Activated CD8-positive, alpha-beta T cell treated with anti-CD3 and anti-CD28 coated beads, Interleukin-2, amount 10 ng/mL, durations not matched to agents 7 days and 5 days (primary cell): ENCODE data around the gene SMDT1. TPM values are rescaled to one million over a fixed set of nuclear protein-coding genes. Genes with fewer than 3 reads are reported as not detected.
"Not testable (repeated sequence)": the region's sequence is repeated elsewhere in the genome, so short reads cannot be mapped to it uniquely, and the experiment has no call there.

ENCODE experiments used
- ATAC-seq: fragments of 150-1000 bp; cut with Tn5 transposase; one replicate; pipeline ENCODE4 v1.10.0; 2021; ENCODE audit warnings: moderate library complexity
- CTCF ChIA-PET: fragments of 350-600 bp; sonication (Branson Sonifier 250); formaldehyde crosslinking; loops from one replicate; lab custom pipeline; 2021; ENCODE audit warnings: antibody characterized with exemption; lab: Charles Lee
- POLR2A ChIA-PET: fragments of 350-600 bp; sonication (Branson Sonifier 250); formaldehyde crosslinking; loops from one replicate; lab custom pipeline; 2021; ENCODE audit warnings: antibody characterized with exemption; lab: Charles Lee
- DNase-seq: peaks from one replicate; pipeline ENCODE4 v3.0.0-alpha.2; 2020
- H3K27ac Mint-ChIP-seq: one replicate; pipeline ENCODE4 v1.8.0; 2021; ENCODE audit warnings: mild to moderate bottlenecking, mixed read lengths
- H3K27me3 Mint-ChIP-seq: one replicate; pipeline ENCODE4 v1.8.0; 2021; ENCODE audit warnings: low read depth, mixed read lengths
- H3K36me3 Mint-ChIP-seq: one replicate; pipeline ENCODE4 v1.8.0; 2021; ENCODE audit warnings: low read depth, mixed read lengths
- H3K4me1 Mint-ChIP-seq: one replicate; pipeline ENCODE4 v1.8.0; 2021; ENCODE audit warnings: low read depth, mixed read lengths
- H3K4me3 Mint-ChIP-seq: one replicate; pipeline ENCODE4 v1.8.0; 2021; ENCODE audit warnings: mild to moderate bottlenecking, mixed read lengths
- H3K9me3 Mint-ChIP-seq: one replicate; pipeline ENCODE4 v1.8.0; 2022; ENCODE audit warnings: mixed read lengths; ENCODE audit not compliant: insufficient read depth
- total RNA-seq, 2 experiments: library from RNA; stranded (reverse); gene quantifications; one replicate each; pipeline ENCODE4 v1.2.3, GENCODE V29; 2021

The SMDT1 gene
- total RNA-seq, 2 experiments from 2014 or later, result 77.2 to 78.2 TPM

DNA sequence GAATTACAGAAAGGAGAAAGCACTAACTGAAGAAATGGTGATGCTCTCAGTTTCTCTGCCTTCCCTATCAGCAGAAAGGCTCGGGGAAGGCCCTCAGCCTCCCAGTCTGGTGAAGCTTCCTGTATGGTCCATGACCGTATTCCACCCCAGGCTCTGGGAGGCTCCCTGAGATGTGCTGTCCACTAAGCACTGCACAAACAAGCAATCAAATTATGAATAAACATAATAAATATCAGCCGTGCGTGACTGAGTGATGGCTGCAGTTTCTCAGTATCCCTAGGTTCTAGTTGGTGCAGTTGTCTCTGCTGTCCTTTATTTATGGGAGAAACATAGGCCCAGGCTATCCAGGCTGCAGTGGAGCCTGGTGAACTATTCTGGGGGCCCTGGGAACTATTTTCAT, 3.6 kb downstream of the SMDT1 start:
- DNase-seq (no peak), ATAC-seq (no peak)
- Mint-ChIP-seq H3K27ac (no peak overlapping the region), H3K4me3 (no peak overlapping the region), H3K36me3 (peaks cover 52% of the 10 kb centered on the region), H3K9me3 (no peaks in the 10 kb centered on the region), H3K4me1 (peaks cover 35% of the 10 kb centered on the region), H3K27me3 (no peaks in the 10 kb centered on the region)
- POLR2A ChIA-PET, result no interaction called here
- CTCF ChIA-PET, result no interaction called here

DNA sequence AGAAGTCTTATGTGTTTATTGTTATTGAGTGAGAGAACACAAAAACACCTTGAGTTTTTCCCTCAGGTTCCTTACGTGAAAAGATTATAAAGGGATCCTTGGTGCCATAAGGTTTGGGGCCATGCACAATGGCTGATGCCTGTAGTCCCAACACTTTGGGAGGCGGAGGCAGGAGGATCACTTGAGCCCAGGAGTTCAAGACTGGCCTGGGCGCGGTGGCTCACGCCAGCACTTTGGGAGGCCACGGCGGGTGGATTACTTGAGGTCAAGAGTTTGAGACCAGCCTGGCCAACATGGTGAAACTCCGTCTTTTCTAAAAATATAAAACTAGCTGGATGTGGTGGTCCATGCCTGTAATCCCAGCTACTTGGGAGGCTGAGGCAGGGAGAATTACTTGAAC, 5.4 kb downstream of the SMDT1 start:
- ChIA-PET POLR2A (no interaction called here), CTCF (no interaction called here)
- Mint-ChIP-seq H3K9me3 (peaks cover 4% of the 10 kb centered on the region), H3K4me3 (no peak overlapping the region), H3K4me1 (peaks cover 36% of the 10 kb centered on the region), H3K27ac (no peak overlapping the region), H3K36me3 (peaks cover 65% of the 10 kb centered on the region), H3K27me3 (no peaks in the 10 kb centered on the region)
- DNase-seq (no peak), ATAC-seq (no peak)

DNA sequence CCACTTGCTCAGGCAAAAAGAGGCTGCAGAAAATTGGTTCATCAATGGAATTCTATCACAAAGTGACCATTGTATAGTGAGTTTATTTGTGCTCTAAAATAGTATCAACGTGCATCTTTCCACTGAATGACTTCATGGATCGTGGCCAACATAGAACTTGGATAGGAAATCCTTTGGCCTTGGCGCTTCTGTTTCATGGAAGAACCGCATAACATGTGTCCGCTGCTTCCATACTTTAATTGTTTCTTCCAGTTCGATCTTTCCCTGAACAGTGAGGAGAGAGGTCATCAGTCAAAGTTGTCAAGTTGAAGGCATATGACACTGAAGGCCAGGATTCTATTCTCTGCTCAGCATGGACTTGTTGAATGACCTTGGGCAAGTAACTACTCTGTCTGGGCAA, 6.6 kb downstream of the SMDT1 start:
- POLR2A ChIA-PET, result no interaction called here
- DNase-seq (no peak), ATAC-seq (no peak)
- CTCF ChIA-PET, result no interaction called here
- H3K9me3 Mint-ChIP-seq, result peaks cover 4% of the 10 kb centered on the region
- peaks cover 29% of the 10 kb centered on the region for H3K4me1 Mint-ChIP-seq
- H3K4me3 Mint-ChIP-seq, result no peak overlapping the region
- no peak overlapping the region for H3K27ac Mint-ChIP-seq
- H3K27me3 Mint-ChIP-seq, result no peaks in the 10 kb centered on the region
- peaks cover 62% of the 10 kb centered on the region for H3K36me3 Mint-ChIP-seq

DNA sequence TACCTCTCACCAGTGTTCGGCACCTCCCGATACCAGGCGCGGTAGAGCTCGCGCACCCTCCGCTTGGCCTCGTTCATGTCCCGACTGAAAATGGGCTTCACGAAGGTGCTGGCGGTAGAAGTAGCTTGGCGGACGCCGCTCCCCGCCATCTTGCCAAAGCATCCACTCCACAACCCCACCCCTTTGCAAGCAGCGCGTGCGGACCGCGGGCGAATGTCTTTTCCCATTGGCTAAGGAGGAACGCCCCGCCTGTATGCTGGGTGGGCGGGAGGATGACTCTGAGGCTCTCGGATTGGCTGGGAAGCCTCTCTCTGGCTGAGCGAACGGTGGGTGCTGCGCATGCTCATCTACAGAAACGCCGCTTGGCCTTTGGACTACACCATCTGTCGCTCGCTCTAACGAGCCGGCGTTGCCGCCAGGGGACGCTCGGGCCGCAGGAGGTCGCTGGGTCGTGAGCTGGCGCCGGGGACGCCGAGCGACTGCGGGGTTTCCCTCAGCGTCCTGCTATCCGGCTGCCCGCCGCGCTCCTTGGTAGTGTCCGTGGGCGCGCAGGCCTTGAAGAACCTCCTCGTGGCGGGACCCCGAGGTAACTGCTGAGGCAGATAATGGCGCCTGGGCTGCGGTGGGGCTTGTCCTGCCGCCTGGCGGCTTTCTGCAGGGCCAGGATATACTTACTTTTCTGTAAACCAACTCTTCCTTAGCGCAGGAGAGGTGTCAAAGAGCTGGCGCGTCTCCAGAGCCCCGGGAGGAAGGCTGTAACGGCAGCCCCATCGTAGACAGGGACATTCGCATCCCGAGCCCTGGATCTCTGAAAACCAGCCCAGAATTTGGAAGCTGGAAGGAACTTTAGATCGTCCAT, 11.3 kb downstream of the SMDT1 start, which contains the start of gene NDUFA6:
Gene NDUFA6, minus strand, starts transcription at position 177 of the 859 bp plus-strand sequence. Its CDS starts 28 bp downstream, at position 149.
- H3K36me3 Mint-ChIP-seq, result peaks cover 30% of the 10 kb centered on the region
- H3K9me3 Mint-ChIP-seq, result peaks cover 4% of the 10 kb centered on the region
- H3K27ac Mint-ChIP-seq, result peak within 1 kb of the TSS; percentile 100
- H3K4me1 Mint-ChIP-seq, result peaks cover 23% of the 10 kb centered on the region
- H3K27me3 Mint-ChIP-seq, result no peaks in the 10 kb centered on the region
- peak within 1 kb of the TSS; percentile 98 for H3K4me3 Mint-ChIP-seq
- CTCF ChIA-PET, result interaction anchor here (0.6 to 4.6 kb wide), 38 partner anchors 9 to 424 kb away, joined by 3 to 40 read pairs (median 5); partner anchors contain the start of genes NAGA, SMDT1 and WBP2NL
- POLR2A ChIA-PET, result interaction anchor here (0.5 to 4.8 kb wide), 24 partner anchors 9 to 524 kb away, joined by 3 to 95 read pairs (median 4); partner anchors contain the start of genes CENPM, NAGA, PHETA2 and POLDIP3
- ATAC-seq (peak; percentile 98), DNase-seq (peak; percentile 99)

DNA sequence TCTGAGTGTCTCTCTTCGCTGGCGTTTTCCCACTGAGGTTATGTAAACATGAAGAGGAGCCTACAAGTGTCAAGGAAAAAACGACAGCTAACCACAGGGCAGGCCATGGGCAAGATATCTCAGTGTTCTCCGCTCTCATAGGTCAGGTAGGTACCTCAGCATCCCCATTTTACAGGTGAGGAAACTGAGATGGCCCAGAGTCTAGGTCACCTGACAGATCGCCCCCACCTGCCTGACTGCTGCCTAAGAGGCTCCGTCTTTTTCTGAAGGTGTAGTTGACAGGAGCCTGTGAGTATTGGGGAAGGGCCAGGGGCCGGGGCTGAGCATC, 11.9 kb downstream of the SMDT1 start:
- Mint-ChIP-seq H3K27ac (peak overlapping the region; percentile 100), H3K36me3 (peaks cover 24% of the 10 kb centered on the region), H3K4me3 (peak overlapping the region; percentile 98), H3K4me1 (peaks cover 23% of the 10 kb centered on the region), H3K9me3 (peaks cover 4% of the 10 kb centered on the region), H3K27me3 (no peaks in the 10 kb centered on the region)
- DNase-seq, result no peak
- ATAC-seq, result no peak
- ChIA-PET POLR2A (interaction anchor here (0.5 to 4.8 kb wide), 15 partner anchors 9 to 523 kb away, joined by 3 to 95 read pairs (median 4); partner anchors contain the start of genes PHETA2, POLDIP3 and SMDT1), CTCF (interaction anchor here (0.6 to 4.6 kb wide), 37 partner anchors 8 to 424 kb away, joined by 3 to 40 read pairs (median 5); partner anchors contain the start of genes NAGA, SMDT1 and WBP2NL)

DNA sequence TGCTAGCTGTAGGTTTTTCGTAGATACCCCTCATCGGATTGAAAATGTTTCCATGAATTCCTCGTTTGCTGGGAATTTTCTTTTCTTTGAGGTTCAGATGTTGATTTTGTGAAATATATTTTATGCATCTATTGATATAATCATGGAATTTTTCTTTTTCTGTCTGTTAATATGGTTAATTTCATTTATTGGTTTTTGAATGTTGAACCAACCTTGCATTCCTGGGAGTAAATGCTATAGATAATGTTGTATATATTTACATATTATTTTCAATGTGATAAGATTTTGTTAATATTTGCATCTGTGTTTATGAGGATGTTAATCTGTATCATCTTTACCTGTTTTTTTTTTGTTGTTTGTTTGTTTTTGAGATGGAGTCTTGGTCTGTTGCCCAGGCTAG, 21.7 kb downstream of the SMDT1 start:
- Mint-ChIP-seq H3K27ac (no peak overlapping the region), H3K4me1 (no peaks in the 10 kb centered on the region), H3K27me3 (no peaks in the 10 kb centered on the region), H3K4me3 (no peak overlapping the region), H3K36me3 (peaks cover 27% of the 10 kb centered on the region), H3K9me3 (peaks cover 35% of the 10 kb centered on the region)
- POLR2A ChIA-PET, result interaction anchor here (1.6 kb wide), 1 partner anchor 10 kb away, joined by 6 read pairs; the partner anchor contains the start of gene NDUFA6
- DNase-seq (no peak), ATAC-seq (no peak)
- CTCF ChIA-PET, result interaction anchor here (2.0 kb wide), 1 partner anchor 10 kb away, joined by 9 read pairs; the partner anchor contains the start of gene NDUFA6

DNA sequence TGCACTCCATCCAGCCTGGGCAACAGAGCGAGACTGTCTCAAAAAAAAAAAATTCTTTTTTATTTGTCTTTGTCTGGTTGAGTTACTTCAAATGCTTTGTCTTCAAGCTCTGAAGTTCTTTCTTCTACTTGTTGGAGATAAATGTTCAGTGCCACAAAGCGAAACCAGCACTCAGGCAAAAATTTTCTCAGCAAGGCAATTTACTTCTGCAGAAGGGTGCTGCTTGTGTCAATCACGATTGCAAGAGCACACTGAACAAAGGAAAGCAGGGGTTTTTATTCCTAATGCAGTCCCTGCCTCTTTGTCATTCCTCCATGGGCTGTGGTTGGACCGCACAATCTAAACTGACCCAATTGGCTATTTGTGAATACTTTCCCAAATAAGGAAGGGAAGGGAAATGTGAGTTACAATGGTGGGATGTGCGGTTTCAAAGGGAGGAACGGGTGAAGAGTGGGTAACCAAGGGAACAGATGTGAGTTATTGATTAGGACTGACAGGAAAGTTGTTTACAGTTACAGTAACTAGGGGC, 24.9 kb downstream of the SMDT1 start:
- H3K27ac Mint-ChIP-seq, POLR2A ChIA-PET, ATAC-seq, H3K4me3 Mint-ChIP-seq, DNase-seq, H3K4me1 Mint-ChIP-seq, H3K27me3 Mint-ChIP-seq: not testable (repeated sequence)
- CTCF ChIA-PET, result interaction anchor here (0.6 kb wide), 1 partner anchor 9 kb away, joined by 3 read pairs; no protein-coding TSS in a partner anchor
- peaks cover 25% of the 10 kb centered on the region for H3K36me3 Mint-ChIP-seq
- peaks cover 32% of the 10 kb centered on the region for H3K9me3 Mint-ChIP-seq

DNA sequence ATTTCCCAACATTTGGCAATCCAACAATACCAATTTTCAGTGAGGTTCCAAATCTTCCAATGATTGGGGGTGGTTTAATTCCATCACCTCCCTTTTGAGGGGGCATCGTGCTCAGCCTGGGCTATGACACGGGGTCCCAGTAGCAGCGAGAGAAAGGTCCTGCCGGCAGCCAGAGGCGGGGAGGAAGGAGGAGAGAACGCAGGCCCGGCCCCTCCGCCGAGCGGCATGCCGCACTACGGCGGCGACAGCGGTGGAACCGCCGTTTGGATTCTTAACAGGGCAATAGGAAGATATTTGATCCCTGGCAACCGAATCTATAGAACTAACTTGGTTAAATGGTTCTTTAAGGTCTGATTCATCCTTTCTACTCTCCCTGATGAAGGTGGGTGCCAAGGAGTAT, 29.3 kb downstream of the SMDT1 start:
- Mint-ChIP-seq H3K27me3 (no peaks in the 10 kb centered on the region), H3K27ac (no peak overlapping the region), H3K9me3 (peaks cover 15% of the 10 kb centered on the region), H3K36me3 (peaks cover 10% of the 10 kb centered on the region), H3K4me3 (no peak overlapping the region), H3K4me1 (no peaks in the 10 kb centered on the region)
- CTCF ChIA-PET, result no interaction called here
- ATAC-seq (no peak), DNase-seq (no peak)
- POLR2A ChIA-PET, result no interaction called here

DNA sequence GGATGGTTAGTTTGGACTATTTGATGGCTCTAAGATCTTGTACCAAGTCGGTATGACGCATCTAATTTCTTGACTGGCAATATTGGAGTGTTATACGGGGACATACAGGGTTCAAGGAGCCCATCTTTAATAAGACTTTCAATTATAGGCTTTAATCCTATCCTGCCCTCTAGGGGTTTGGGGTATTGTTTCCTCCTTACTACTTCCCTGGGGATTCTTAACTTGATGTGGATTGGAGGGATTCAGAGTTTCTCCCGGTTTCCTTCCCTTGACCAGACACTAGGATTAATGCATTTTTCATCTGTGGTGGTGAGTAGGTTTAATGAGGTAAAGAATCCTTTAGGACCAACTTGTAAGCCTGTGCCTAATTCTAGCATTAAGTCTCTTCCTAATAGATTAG, 32.3 kb downstream of the SMDT1 start:
- H3K4me3 Mint-ChIP-seq, result no peak overlapping the region
- ChIA-PET POLR2A (interaction anchor here (2.7 kb wide), 1 partner anchor 21 kb away, joined by 9 read pairs; the partner anchor contains the start of gene NDUFA6), CTCF (interaction anchor here (1.4 to 2.4 kb wide), 4 partner anchors 20 to 146 kb away, joined by 6 to 21 read pairs (median 14); partner anchors contain the start of genes NDUFA6 and SEPTIN3)
- H3K27ac Mint-ChIP-seq, result no peak overlapping the region
- peaks cover 11% of the 10 kb centered on the region for H3K9me3 Mint-ChIP-seq
- H3K4me1 Mint-ChIP-seq, result peaks cover 2% of the 10 kb centered on the region
- DNase-seq (no peak), ATAC-seq (no peak)
- H3K36me3 Mint-ChIP-seq, result peaks cover 21% of the 10 kb centered on the region
- H3K27me3 Mint-ChIP-seq, result no peaks in the 10 kb centered on the region

DNA sequence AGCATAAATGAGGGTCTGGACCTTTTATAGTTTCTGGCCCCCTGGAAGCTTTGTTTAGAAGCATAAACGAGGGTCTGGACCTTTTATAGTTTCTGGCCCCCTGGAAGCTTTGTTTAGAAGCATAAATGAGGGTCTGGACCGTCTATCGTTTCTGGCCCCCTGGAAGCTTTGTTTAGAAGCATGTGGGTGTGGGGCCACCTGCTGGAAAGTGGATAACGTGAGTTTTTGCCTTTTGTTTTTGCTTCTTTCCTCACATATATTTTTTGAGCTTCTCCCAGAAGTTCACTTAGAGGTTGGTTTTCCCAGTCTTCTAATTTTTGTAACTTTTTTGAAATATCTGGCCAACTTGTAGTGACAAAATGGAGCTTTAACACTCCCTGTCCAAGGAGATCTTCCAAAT, 33.3 kb downstream of the SMDT1 start:
- peaks cover 27% of the 10 kb centered on the region for H3K36me3 Mint-ChIP-seq
- not testable (repeated sequence) for ATAC-seq, H3K4me1 Mint-ChIP-seq, H3K27me3 Mint-ChIP-seq, H3K4me3 Mint-ChIP-seq, DNase-seq, H3K27ac Mint-ChIP-seq
- CTCF ChIA-PET, result interaction anchor here (0.7 to 2.4 kb wide), 12 partner anchors 9 to 172 kb away, joined by 3 to 21 read pairs (median 4); partner anchors contain the start of genes CENPM, NDUFA6 and SEPTIN3
- POLR2A ChIA-PET, result interaction anchor here (2.7 kb wide), 1 partner anchor 22 kb away, joined by 9 read pairs; the partner anchor contains the start of gene NDUFA6
- peaks cover 11% of the 10 kb centered on the region for H3K9me3 Mint-ChIP-seq

DNA sequence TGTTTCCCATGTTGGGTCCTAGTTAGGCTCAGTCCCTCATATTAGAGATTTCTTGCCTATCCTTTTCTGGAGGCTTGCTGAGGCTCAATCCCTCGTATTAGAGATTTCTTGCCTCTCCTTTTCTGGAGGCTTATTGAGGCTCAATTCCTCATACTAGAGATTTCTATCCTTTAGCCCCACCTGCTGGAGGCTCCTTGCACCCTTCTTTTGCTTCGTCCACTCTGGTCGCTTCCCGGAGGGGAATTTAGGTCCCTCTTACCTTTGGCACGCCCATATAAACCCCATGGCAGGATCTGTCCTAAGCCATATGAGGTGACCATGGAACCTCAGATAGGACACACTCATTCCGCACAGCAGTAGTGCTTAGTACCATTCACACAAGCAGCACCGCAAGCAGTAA, 35.2 kb downstream of the SMDT1 start:
- Mint-ChIP-seq H3K9me3 (peaks cover 11% of the 10 kb centered on the region), H3K27me3 (no peaks in the 10 kb centered on the region), H3K27ac (no peak overlapping the region), H3K4me3 (no peak overlapping the region), H3K36me3 (peaks cover 21% of the 10 kb centered on the region), H3K4me1 (peaks cover 13% of the 10 kb centered on the region)
- ChIA-PET CTCF (interaction anchor here (0.6 kb wide), 1 partner anchor 90 kb away, joined by 3 read pairs; no protein-coding TSS in a partner anchor), POLR2A (no interaction called here)
- no peak for DNase-seq
- no peak for ATAC-seq
